HTERT RPE-1 (cell line): ENCODE data around the gene FJX1.
"Not testable (repeated sequence)": the region's sequence is repeated elsewhere in the genome, so short reads cannot be mapped to it uniquely, and the experiment has no call there.

Experiments
- in situ Hi-C: fragments of 300-500 bp; cut with MboI; formaldehyde crosslinking; loops from 4 replicates; pipeline ENCODE4 v1.14.3; 2020; ENCODE audit warnings: low sequenced_read_pairs

Gene FJX1

DNA sequence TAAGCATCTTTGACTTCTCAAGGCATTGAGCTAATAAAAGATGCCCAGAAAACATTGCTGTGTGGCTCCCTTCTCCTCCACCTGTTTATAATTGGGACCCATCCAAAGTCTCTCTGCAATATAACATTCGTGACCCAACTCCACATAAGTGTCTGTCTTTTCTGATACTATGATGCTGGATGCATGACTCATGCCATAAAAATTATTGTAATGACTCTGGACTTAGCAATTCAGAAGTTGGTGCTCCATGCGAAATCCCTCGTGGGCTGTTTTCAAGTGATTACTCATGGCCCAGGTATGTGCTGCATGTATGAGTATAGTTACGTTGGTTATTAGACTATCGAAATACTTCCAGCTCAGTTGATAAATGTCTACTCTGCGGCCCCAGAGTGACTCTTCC is 11.7 kb downstream of the FJX1 start:
- in situ Hi-C loops: no loop called here

DNA sequence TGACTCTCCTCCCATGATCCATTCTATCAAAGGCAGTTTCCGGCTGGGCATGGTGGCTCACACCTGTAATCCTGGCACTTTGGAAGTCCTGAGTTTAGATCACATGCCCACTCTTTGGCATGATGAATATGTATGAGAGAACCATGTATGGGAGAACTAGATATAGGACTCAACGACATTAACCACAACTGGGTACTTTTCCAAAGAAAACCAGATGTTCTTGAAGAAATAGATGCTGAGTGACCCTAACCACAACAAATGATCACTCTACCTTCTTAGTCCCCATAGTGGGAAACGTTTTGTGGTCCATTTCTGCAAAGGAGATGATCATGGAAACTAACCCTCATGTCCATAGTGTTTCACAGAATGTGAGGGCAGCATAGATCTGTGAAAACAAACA is 13.6 kb downstream of the FJX1 start:
- in situ Hi-C loops: no loop called here

DNA sequence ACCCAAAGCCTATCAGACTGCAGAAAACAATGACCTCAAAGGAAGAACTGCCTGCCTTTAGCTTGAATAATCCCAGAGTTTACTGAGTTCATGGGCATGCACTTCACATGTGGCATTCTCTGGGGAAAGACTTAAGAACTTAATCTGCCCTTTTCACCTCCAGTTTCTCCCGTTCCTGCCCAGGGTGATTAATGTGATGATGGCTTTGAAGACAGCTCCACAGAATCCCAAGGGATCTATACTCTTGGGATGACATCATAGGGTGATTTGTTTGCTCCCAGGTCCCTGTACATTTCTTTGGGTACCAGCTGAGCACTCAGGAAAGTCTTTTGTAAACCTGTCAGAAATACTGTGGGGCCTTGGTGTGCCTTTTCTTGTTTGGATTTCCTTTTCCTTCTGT is 14.0 kb downstream of the FJX1 start:
- in situ Hi-C loops: no loop called here

DNA sequence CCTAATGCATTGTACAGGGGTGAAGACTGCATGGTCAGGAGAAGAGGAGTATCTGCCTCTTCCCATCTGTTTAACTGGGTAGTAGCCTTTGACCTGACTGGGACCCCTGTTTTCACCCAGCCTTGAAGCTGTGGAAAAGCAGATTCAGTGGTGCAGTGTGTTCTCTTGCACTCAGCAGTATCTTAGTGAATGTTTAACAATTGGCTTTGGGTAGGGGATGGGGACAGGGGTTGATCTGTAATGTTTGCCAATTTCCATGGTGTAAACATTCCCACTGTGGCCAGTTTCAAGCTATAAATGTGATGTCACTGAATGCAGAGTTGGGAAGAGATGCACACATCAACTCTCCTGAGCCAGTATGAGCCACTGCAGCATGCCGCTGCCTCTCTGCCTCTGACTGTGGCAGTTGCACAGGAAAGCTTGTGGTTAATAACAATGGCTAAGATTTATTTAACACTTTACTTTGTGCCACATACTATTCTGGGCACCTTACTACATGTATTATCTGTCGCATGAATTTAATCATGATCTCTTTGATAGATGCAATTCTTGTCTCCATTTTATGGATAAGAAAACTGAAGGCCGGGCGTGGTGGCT is 15.7 kb downstream of the FJX1 start:
- in situ Hi-C loops: no loop called here

DNA sequence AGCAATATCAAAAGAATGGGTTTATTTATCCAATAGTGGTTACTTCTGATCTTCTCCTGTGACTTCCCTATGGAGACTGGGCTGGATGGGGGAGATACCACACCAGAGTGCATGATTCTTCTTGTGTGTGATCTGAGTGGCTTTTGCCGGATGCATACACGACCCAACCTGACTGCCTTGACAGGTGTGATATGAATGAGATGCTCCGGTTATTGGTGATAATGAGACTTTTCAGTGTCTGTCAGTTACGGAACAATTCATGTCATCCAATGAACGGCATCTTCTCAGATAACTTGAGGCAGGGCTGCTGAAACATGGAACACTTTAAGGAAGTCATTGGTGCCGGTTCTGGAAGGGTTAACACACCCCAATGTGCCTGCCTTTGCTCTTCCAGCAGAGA is 17.7 kb downstream of the FJX1 start:
- in situ Hi-C loops: no loop called here

DNA sequence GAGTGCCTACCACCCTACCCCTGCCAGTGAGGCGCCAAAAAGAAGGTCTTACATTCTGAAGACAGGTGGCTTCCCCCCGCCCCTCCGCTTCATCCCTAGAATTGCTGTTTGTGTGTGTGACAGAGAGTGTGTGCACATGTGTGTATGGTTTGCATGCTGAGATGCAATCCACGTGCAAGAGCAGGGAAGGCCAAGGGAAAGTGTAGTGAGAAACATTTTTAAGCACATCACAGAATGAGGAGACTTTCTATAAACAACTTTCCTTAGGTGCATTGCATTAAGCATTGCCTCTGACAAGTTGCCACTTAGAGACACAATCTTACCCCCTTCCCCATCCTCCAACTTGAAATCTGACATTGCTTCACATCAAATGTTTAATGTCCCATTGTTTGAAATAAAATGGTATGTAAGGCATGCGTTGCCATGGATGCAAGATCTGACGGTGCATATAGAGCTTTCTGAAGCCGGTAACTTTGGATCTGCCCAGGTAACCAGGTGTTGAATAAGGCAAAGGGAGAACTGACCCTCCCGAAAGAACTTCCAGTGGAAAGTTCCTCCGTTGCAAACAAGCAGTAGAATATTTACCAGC is 21.4 kb downstream of the FJX1 start:
- in situ Hi-C loops: no loop called here

DNA sequence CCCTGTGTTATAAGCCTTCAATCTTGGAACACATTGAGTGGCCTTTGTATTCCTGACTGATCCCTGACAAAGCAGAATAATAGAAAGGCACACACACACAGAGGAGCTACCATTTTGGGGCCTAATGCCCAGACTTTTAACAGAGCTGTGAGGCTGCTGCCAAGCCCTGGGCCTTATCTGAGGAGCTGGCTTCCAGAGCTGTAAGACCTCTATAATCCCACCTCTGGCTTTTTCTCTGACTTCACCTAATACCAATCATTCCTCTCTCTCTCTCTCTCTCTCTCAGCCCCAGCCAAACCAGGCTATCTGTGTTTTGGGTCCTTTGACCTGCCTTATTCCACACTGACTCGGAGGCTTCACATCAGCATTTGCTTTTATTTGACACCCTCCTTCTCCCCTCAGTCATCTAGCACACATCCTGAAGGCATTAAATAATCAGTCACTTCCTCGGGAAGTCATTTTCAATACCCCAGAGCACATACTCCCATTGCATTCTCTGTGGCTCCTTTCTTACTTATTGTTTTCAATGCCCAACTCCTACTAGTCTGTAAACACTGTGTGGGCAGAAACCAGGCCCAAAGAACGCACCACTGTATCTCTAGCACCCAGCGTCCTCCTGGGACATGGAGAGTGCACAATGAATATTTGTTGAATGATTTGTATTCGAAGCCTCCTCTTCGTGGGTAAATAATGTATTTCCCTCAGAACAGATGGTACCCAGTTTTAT is 23.1 kb downstream of the FJX1 start:
- in situ Hi-C loops: no loop called here

DNA sequence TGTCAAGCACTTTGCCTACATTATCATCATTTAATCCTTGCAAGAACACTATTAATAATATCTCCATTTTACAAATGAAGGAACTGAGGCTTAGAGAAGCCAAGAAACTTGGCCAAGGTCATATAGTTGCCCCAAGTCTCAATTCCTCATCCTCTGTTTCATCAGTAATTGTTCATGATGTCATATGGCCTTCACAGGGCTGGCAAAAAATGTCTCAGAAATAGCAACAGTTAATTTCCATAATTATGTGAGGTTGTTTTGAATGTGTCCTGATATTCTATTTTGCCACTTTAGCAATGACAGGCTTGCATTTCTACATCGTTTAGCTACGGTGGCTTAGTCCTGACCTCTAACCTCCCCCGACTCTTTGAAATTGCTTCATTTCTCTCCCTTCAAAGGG is 23.7 kb downstream of the FJX1 start:
- in situ Hi-C loops: no loop called here

DNA sequence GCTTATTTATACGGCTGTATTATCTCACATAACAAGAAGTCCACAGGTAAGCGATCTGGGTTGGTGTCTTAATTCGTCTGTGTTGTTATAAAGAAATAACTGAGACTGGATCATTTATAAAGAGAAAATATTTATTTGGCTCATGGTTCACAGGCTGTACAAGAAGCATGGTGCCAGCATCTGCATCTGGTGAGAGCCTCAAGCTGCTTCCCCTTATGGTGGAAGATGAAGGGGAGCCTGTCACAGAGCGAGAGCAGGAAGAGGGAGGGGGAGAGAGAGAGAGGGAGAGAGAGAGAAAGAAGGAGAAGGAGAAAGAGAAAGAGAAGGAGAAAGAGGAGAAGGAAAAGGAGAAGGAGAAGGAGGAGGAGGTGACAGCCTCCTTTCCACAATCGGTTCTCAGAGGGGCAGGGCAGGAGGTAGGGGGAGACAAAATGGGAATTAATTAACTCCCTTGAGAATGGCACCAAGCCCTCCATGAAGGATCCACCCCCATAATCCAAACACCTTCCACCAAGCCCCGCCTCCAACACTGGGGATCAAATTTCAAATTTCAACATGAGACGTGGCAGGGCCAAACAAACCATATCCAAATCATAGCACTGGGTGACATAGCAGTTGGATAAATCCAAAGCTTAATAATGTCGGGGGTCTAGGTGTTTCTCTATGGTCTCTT is 29.3 kb downstream of the FJX1 start:
- in situ Hi-C loops: no loop called here

DNA sequence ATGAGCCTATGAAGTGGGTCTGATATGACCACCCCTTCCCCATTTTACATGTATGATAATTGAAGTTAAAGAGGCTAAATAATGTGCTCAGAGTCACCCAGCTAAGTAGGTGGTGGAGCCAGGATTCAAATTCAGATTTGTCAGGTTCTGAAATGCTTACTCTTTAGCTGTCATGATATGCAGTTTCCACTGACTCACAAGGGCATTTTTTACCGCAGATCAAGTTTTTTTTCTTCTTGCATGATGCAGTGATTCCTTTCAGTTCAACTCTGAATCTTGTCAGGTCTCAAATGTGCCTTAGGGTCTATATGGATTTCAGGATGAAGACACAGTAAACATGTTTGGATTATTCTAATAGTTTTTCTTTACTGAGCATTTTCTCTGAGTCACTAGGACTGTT is 31.7 kb downstream of the FJX1 start:
- in situ Hi-C loops: no loop called here

DNA sequence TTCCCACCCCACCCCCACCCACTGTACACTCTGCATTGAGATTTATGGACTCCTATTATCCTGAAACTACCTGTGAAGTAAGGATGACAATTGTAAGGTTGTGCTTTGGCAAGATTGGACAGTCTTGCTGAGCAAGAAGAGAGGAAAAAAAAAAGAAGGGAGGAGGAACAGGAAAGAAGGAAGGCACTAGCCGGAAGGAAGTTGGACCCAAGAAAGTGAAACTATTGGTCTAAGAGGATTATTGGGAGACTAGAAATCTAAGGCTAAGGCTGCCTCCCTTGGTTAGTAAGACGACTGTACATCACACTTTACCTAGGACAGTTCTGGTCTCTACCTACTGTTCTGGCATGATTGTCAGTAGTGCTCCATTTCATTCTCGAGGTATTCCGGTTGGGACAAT is 32.2 kb downstream of the FJX1 start:
- in situ Hi-C loops: no loop called here

DNA sequence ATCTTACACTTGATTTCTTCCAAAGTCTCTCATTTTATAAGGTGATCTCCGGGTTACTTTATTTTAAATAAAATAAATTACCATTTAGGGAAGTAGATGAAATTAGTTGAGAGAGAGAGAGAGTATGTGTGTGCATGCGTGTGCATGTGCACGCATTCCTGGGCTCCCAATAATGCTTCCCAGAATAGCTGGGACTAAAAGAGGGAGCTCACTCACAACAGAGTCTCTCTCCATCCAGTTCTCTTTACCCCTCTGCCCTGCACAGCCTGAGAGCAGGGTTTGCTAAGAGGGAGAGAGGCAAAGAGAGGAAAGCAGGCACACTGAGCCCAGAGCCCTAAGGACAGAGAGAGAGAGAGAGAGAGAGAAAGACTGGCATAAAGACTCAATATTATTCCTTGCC is 33.0 kb downstream of the FJX1 start:
- in situ Hi-C loops: no loop called here

DNA sequence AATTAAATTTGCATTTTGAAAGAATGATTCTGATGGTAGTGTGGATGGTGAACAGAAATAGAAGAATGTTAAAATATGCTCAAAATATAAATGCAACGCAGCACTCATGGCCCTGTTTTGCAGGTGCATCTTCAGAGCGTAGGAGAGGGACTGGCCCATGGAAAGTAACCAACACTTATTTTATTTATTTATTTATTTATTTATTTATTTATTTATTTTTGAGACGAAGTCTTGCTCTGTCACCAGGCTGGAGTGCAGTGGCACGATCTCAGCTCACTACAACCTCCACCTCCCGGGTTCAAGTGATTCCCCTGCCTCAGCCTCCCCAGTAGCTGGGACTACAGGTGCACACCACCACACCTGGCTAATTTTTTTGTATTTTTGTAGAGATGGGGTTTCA is 34.5 kb downstream of the FJX1 start:
- in situ Hi-C loops: not testable (repeated sequence)

DNA sequence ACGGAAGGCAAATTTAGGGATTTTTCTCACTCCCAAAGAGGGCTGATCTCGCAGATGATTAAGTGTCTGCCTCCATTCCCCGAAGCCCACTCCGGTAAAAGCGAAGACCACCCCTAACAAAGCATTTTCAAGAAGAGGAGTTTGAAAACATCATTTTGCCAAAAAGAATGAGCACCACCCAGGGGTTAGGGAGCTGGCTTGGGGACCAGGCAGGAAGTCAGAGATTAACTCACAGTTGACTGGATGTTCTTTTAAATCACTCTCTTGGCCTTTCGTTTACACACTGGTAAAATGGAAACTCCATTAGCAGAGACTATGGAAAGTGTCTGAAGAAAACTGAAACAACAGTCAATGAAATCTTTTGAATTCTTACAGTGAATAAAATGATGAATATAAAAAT is 36.5 kb downstream of the FJX1 start:
- in situ Hi-C loops: no loop called here

DNA sequence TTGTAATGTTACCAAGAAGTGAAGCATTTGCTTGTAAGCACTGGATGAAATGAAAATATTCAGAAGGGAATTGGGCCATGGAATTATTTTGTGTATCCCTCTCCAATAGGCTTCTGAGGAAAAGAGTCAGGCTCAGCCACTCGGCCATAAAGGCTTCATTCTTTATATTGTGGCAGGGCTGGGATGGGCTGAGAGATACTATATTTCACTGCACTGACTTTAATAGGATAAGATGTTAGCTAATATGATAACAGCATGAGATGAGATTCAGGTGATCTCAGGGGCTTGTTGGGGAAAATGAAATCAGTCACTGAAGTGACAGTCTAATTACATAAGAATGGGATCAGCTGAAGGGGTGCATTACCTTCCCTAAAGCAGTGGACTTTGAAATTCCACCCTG is 37.0 kb downstream of the FJX1 start:
- in situ Hi-C loops: no loop called here

DNA sequence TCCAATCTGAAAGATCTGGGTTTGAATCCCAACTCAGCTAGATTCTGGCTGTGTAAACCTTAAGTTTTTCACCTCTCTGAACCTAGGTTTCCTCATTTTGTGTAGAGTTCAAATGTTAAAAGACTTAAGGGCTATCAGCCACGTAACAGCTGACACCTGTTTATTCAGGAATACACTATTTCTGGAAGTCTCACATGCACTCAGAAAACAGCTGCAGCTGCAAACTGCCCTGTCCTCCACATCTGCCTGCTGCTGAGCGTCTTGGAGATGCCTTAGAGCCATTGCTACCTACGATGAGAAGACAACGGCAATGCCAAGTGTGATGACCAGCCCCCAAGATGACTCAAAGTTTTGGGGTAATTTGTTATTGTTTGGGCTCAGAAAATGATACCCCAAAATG is 37.6 kb downstream of the FJX1 start:
- in situ Hi-C loops: no loop called here

DNA sequence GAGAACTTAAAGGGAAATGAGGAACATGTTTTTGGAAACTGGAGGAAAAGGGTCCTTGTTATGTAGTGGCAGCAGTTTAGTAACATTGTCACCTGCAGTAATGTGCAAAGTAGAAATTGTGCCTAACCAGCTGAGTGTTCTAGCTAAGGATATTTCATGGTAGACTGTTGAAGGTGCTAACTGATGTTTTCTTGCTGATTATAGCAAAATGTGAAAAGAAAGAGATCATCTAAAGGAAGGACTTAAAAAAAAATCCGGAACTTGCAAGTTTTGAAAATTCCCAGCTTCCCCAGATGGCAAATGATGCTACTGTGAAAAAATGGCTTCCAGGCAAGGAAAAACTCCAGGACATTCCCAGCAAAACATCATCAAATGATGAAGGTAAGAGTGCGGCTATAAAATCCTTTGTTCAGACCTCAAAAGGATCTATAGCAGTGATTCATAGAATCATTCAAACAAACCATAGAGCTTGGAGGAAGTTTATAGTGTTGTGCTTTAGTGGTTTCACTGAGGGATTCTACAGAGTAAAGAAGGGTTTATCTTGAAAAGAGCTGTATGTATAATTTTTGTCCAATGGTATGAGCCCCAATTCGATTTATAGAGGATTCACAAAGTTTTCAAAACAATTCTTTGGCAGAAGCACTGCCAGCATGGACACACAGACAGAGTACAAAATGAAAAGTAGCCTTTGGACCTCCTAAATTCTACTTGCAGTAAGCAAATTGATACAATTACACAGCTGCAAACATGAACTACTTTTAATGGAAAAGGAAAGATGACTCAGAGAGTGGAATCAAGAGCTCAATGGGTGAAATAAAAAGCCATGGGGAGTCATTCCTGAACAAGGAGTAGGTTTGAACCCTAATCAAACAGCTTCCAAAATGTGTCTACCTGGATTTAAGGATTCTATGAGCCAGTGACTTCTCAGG is 40.0 kb downstream of the FJX1 start:
- in situ Hi-C loops: no loop called here

DNA sequence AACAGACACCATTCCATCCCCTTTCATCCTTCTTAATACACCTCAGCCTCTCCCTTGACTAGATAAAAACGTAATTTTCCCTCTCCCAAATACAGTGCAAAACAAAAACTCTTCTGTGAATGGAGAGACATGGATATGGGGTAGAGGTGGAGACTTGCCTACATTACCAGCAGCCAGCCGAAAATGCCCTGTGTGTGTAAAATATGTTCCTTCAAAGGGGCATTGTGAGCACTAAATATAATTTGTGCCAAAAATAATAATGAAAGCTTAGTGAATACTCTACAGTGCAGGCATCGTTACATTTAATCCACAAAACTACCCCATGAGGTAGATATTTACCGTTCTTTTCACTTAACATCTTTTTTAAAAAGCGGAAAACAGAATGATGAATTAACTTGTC is 43.3 kb downstream of the FJX1 start:
- in situ Hi-C loops: no loop called here

DNA sequence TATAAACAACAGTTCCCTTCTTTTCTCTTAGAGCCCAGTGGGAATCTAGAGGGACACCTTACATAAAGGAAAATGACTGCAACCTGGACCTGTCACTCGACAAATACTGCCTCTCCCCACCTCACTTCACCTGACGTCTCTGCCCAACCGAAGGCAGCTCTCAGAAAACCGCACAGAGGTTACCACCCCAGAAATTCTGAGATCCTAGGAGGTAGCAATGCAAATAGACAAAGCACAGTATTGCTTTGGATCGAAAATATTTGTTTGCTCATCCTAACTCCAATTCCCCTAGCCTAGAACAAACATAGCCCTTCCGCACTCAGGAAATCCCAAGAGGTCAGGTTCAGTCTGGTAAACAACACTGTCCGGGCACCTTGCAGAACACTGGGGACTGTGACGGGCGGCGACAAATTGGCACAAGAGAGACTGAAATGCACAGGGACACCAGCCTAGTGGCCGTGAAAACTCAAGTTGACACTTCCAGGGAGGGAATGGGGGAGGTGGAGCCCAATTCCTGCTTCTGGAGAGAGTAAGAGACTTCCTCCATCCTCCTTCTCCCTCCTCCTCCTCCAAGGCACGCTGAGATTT is 43.9 kb downstream of the FJX1 start:
- in situ Hi-C loops: no loop called here

DNA sequence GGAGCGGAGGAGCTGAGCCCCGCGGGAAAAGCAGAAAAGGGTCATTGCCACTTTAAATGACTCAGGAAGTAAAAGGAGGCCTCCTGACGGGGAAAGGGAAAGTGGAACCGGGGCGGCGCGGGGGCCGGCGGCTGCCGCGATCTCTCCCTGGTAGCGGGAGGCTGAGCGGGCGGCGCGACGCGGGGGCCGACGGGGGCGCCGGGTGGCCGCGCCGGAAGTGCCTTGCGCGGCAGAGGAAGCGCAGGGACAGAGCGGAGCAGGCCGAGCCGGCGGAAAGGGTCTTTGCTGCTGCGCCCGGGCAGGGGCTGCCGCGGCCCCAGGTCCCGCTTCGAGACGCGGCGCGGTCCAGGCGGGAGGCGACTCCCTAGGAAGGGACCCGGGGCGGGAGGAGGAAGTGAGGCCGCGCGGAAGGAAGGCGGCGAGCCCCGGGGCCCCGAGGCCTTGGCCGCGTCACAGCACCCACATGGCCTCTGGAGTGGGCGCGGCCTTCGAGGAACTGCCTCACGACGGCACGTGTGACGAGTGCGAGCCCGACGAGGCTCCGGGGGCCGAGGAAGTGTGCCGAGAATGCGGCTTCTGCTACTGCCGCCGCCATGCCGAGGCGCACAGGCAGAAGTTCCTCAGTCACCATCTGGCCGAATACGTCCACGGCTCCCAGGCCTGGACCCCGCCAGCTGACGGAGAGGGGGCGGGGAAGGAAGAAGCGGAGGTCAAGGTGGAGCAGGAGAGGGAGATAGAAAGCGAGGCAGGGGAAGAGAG is 44.6 kb downstream of the FJX1 start, which contains the start of gene TRIM44:
Gene TRIM44, plus strand, starts transcription at position 127 of the 759 bp plus-strand sequence. Its CDS starts 337 bp downstream, at position 464.
- in situ Hi-C loops: no loop called here
